H1 (cell line): ENCODE results near the gene MPZL3. TPM values are rescaled to one million over a fixed set of nuclear protein-coding genes. Genes with fewer than 3 reads are reported as not detected.

ENCODE experiments used
- CTCF ChIA-PET: fragments of 300-600 bp; sonication (Branson Sonifier 250); formaldehyde crosslinking; loops from one replicate; lab custom pipeline; 2021; ENCODE audit not compliant: partially characterized antibody; lab: Charles Lee
- POLR2A ChIA-PET: fragments of 300-600 bp; sonication (Branson Sonifier 250); formaldehyde crosslinking; loops from one replicate; lab custom pipeline; 2021; ENCODE audit warnings: inconsistent platforms; ENCODE audit not compliant: partially characterized antibody; lab: Charles Lee
- DNase-seq, 2 experiments: peaks; one replicate each; pipeline versions ENCODE4 v3.0.0 to v3.0.0-alpha.2; 2010 to 2022; ENCODE audit warnings: low spot score in 2 of 2, low read depth in 1 of 2, mixed read lengths in 1 of 2
- FAIRE-seq: peaks from 2 replicates; lab custom pipeline; 2011; peaks lifted over from hg19 to GRCh38; lab: Jason Lieb, UNC
- H2AFZ ChIP-seq: 2 replicates; pipeline ENCODE4 v1.8.1; 2012; ENCODE audit warnings: low read length, inconsistent platforms
- H2AK5ac ChIP-seq: 2 replicates; pipeline ENCODE4 v1.6.1; 2013; ENCODE audit warnings: low read depth, low read length
- H2BK120ac ChIP-seq: replicated peaks from 2 replicates; pipeline ENCODE3; 2013; ENCODE audit warnings: low read depth, low read length, inconsistent platforms
- H2BK12ac ChIP-seq: 2 replicates; pipeline ENCODE4 v1.6.1; 2013; ENCODE audit warnings: low read depth, low read length
- H2BK15ac ChIP-seq: 2 replicates; pipeline ENCODE4 v1.6.1; 2013; ENCODE audit warnings: low read length
- H2BK20ac ChIP-seq: 2 replicates; pipeline ENCODE4 v1.6.1; 2013; ENCODE audit warnings: low read length
- H2BK5ac ChIP-seq: 2 replicates; pipeline ENCODE4 v1.6.1; 2013; ENCODE audit warnings: low read depth, low read length
- H3K14ac ChIP-seq: 2 replicates; pipeline ENCODE4 v1.6.1; 2013; ENCODE audit warnings: inconsistent platforms; ENCODE audit not compliant: insufficient read length
- H3K18ac ChIP-seq: 2 replicates; pipeline ENCODE4 v1.6.1; 2013; ENCODE audit warnings: low read length; ENCODE audit errors: extremely low read depth
- H3K23ac ChIP-seq: 2 replicates; pipeline ENCODE4 v1.6.1; 2013; ENCODE audit warnings: inconsistent platforms; ENCODE audit not compliant: insufficient read length
- H3K23me2 ChIP-seq: 2 replicates; pipeline ENCODE4 v1.6.1; 2013; ENCODE audit warnings: low read depth, low read length
- H3K27ac ChIP-seq: 2 replicates; pipeline ENCODE4 v1.6.1; 2011; ENCODE audit warnings: low read depth, low read length, inconsistent platforms
- H3K27me3 ChIP-seq, 4 experiments: replicated peaks in 1 of 4; 1 replicate in 1 of 4; 2 replicates in 3 of 4; pipeline versions ENCODE4 v1.6.1 to v1.8.1; 2011 to 2013; ENCODE audit warnings: low read length in 3 of 4, mild to moderate bottlenecking in 3 of 4, inconsistent platforms in 2 of 4, mixed read lengths in 2 of 4, moderate library complexity in 1 of 4; ENCODE audit not compliant: control insufficient read depth in 3 of 4, insufficient read depth in 3 of 4; ENCODE audit errors: extremely low read depth in 1 of 4
- H3K36me3 ChIP-seq, 4 experiments: 2 replicates each; pipeline versions ENCODE4 v1.6.1 to v1.8.1; 2011 to 2013; ENCODE audit warnings: mild to moderate bottlenecking in 4 of 4, low read length in 3 of 4, moderate library complexity in 2 of 4, control low read depth in 1 of 4, inconsistent platforms in 1 of 4; ENCODE audit not compliant: insufficient read depth in 4 of 4, control insufficient read depth in 2 of 4
- H3K4ac ChIP-seq: replicated peaks from 2 replicates; pipeline ENCODE3; 2013; ENCODE audit warnings: low read length, low read depth, mixed read lengths, inconsistent platforms; ENCODE audit not compliant: insufficient read length
- H3K4me1 ChIP-seq, 4 experiments: replicated peaks in 1 of 4; 1 replicate in 1 of 4; 2 replicates in 3 of 4; pipeline versions ENCODE4 v1.6.1 to v1.8.1; 2011 to 2013; ENCODE audit warnings: low read length in 3 of 4, inconsistent platforms in 2 of 4, mixed read lengths in 1 of 4; ENCODE audit not compliant: insufficient read depth in 4 of 4, control insufficient read depth in 3 of 4
- H3K4me2 ChIP-seq, 2 experiments: 2 replicates each; pipeline versions ENCODE4 v1.6.1 to v1.8.1; 2011 to 2013; ENCODE audit warnings: low read depth in 2 of 2, low read length in 2 of 2, control low read depth in 1 of 2, inconsistent platforms in 1 of 2, mild to moderate bottlenecking in 1 of 2; ENCODE audit not compliant: insufficient read depth in 1 of 2
- H3K4me3 ChIP-seq, 4 experiments: fragments of 200-600, 300-600 bp in 1 of 4; sonication (generic), shearing (Covaris generic), sonication (Bioruptor Twin) in 1 of 4; 2 replicates each; pipeline versions ENCODE4 v1.5.1 to v1.8.1; 2011 to 2016; ENCODE audit warnings: low read length in 4 of 4, low read depth in 3 of 4, control low read depth in 2 of 4, inconsistent platforms in 2 of 4, mild to moderate bottlenecking in 2 of 4, mixed read lengths in 1 of 4, moderate library complexity in 1 of 4; ENCODE audit not compliant: insufficient read depth in 2 of 4; ENCODE audit errors: extremely low read depth in 1 of 4
- H3K56ac ChIP-seq: replicated peaks from 2 replicates; pipeline ENCODE3; 2013; ENCODE audit warnings: low read depth, mild to moderate bottlenecking, mixed read lengths, low read length, inconsistent platforms; ENCODE audit not compliant: insufficient read length
- H3K79me1 ChIP-seq: 2 replicates; pipeline ENCODE4 v1.6.1; 2013; ENCODE audit warnings: low read depth, low read length, control low read depth
- H3K79me2 ChIP-seq, 2 experiments: 2 replicates each; pipeline versions ENCODE4 v1.6.1 to v1.8.1; 2012 to 2013; ENCODE audit warnings: low read length in 2 of 2, mild to moderate bottlenecking in 2 of 2, inconsistent platforms in 1 of 2; ENCODE audit not compliant: insufficient read depth in 2 of 2, control insufficient read depth in 1 of 2
- H3K9ac ChIP-seq, 4 experiments: replicated peaks in 1 of 4; 1 replicate in 1 of 4; 2 replicates in 3 of 4; pipeline versions ENCODE4 v1.6.1 to v1.8.1; 2011 to 2013; ENCODE audit warnings: low read depth in 3 of 4, low read length in 3 of 4, control low read depth in 2 of 4, mild to moderate bottlenecking in 2 of 4, moderate library complexity in 2 of 4, inconsistent platforms in 1 of 4; ENCODE audit errors: extremely low read depth in 1 of 4
- H3K9me3 ChIP-seq, 2 experiments: 2 replicates each; pipeline versions ENCODE4 v1.6.1 to v1.8.1; 2012 to 2013; ENCODE audit warnings: mild to moderate bottlenecking in 2 of 2, moderate library complexity in 2 of 2, control low read depth in 1 of 2, inconsistent platforms in 1 of 2, low read depth in 1 of 2, low read length in 1 of 2, mixed read lengths in 1 of 2; ENCODE audit not compliant: insufficient read depth in 2 of 2
- H4K20me1 ChIP-seq, 2 experiments: replicated peaks in 1 of 2; 2 replicates each; pipeline versions ENCODE3 to v1.8.1; 2011 to 2013; ENCODE audit warnings: inconsistent platforms in 2 of 2, low read length in 2 of 2, mild to moderate bottlenecking in 1 of 2; ENCODE audit not compliant: insufficient read depth in 2 of 2, control insufficient read depth in 1 of 2
- H4K5ac ChIP-seq: 2 replicates; pipeline ENCODE4 v1.6.1; 2013; ENCODE audit warnings: low read length, low read depth, mixed read lengths, inconsistent platforms; ENCODE audit not compliant: insufficient read length
- H4K8ac ChIP-seq: 2 replicates; pipeline ENCODE4 v1.8.0; 2013; ENCODE audit warnings: mild to moderate bottlenecking, moderate library complexity, low read length, inconsistent platforms; ENCODE audit not compliant: insufficient read depth; ENCODE audit errors: extremely low read depth
- H4K91ac ChIP-seq: replicated peaks from 2 replicates; pipeline ENCODE3; 2013; ENCODE audit warnings: low read length, mixed read lengths, inconsistent platforms; ENCODE audit not compliant: insufficient read length
- BACH1 ChIP-seq: IDR thresholded peaks from 2 replicates; pipeline ENCODE4 v1.6.1; 2012; ENCODE audit warnings: low read length, improper control_type of control experiment
- BCL11A ChIP-seq, 2 experiments: IDR thresholded peaks; one replicate each; pipeline ENCODE4 v1.6.1; 2011; ENCODE audit warnings: low read depth in 2 of 2, low read length in 2 of 2, mild to moderate bottlenecking in 2 of 2
- EGR1 ChIP-seq: IDR thresholded peaks from 2 replicates; pipeline ENCODE4 v1.6.1; 2011; ENCODE audit warnings: low read depth, low read length, borderline replicate concordance
- JUND ChIP-seq: IDR thresholded peaks from 2 replicates; pipeline ENCODE4 v1.6.1; 2011; ENCODE audit warnings: mild to moderate bottlenecking, improper control_type of control experiment, low read length
- NRF1 ChIP-seq: IDR thresholded peaks from 2 replicates; pipeline ENCODE4 v1.6.1; 2011; ENCODE audit warnings: mild to moderate bottlenecking, low read depth, low read length, improper control_type of control experiment
- POU5F1 ChIP-seq: IDR thresholded peaks from 2 replicates; pipeline ENCODE4 v1.6.1; 2011; ENCODE audit warnings: low read depth, mild to moderate bottlenecking, low read length, moderate library complexity
- SIRT6 ChIP-seq: IDR thresholded peaks from one replicate; pipeline ENCODE4 v1.7.1; 2012; ENCODE audit warnings: low read length, inconsistent platforms
- TAF7 ChIP-seq: optimal IDR thresholded peaks from 2 replicates; pipeline ENCODE3; 2011; ENCODE audit warnings: low read depth, mild to moderate bottlenecking, inconsistent platforms, low read length, moderate library complexity, borderline replicate concordance
- ZNF274 ChIP-seq: IDR thresholded peaks from 2 replicates; pipeline ENCODE4 v1.7.0; 2012; ENCODE audit warnings: low read length, borderline replicate concordance; ENCODE audit errors: extremely low read depth
- WGBS, 2 experiments: shearing (Covaris generic) in 1 of 2; methylation state at CpG; one replicate each; pipeline versions ENCODE4 v1.1.6 to v1.1.7; 2013 to 2015; ENCODE audit warnings: low lambda C conversion rate in 2 of 2, mixed read lengths in 2 of 2, inconsistent platforms in 1 of 2, low coverage in 1 of 2, missing lambda C conversion rate in 1 of 2; ENCODE audit not compliant: insufficient replicate concordance in 2 of 2, insufficient coverage in 1 of 2, insufficient read length in 1 of 2; ENCODE audit errors: extremely low coverage in 1 of 2, missing lambda C conversion rate in 1 of 2; 5-methylcytosine and 5-hydroxymethylcytosine counted together
- polyA plus RNA-seq, 7 experiments: library from polyadenylated mRNA; depleted of rRNA in 3 of 7; stranded (reverse) in 5 of 7; unstranded in 2 of 7; fragments of >200 nt in 5 of 7; fragments of 200-250 nt in 2 of 7; gene quantifications; 1 replicate in 5 of 7; 2 replicates in 1 of 7; 4 replicates in 1 of 7; pipeline versions ENCODE4 v1.2.1 to v1.2.3, GENCODE V29; 2011 to 2013; ENCODE audit warnings: missing spikeins in 2 of 7, mixed read lengths in 2 of 7
- total RNA-seq: library from RNA; stranded (reverse); fragmentation: NEBNext Ultra II Directional; extraction: Animal tissue kit (Norgen Biotek cat#: 25700); gene quantifications from 2 replicates; pipeline ENCODE4 v1.2.1, GENCODE V29; 2021
- TF ChIP-seq, protein P1 (sequence below): IDR thresholded peaks from 2 replicates; pipeline ENCODE4 v1.6.1; 2011; ENCODE audit warnings: low read depth, mild to moderate bottlenecking, low read length; ENCODE audit not compliant: insufficient read depth

MPZL3 gene
- total and polyA plus RNA-seq, 2 of the 8 experiments (the other 6 are each of a cell fraction or from before 2014, with no cell fraction given): 1.1 to 3.9 TPM

DNA sequence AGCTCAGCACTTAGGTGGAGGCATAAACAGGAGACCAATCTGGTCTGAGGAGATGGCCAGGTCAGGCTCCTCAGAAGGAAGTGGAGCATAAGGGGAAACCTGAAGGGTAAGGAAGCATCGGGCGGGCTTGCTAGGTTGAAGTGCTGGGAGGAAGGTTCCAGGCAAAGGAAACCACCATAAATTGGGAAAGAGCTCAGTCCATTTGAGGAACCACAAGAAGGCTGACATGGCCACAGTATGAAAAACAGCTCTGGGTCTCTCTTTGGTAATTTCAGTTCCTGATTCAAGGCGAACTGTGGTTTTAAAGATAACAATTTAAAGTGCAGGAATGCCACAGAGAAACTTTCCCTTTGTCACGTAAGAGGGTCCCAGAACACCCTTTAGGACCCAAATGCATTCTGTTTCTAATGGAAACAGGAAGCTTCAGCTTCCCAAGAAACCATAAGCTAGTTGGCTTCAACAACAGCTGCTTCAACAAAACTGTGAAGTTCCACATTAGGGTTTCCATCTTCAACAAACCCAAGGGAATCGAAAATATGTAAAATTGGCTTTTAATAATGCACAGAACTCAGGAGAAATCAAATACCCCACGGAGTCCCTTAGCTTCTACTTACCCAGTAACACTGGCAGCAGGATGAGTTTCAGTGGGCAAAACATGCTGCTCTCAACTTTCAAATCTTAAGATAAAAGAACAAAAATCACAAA lies 37.8 kb downstream of the MPZL3 start:
- no peak overlapping the region for H4K8ac ChIP-seq
- POLR2A ChIA-PET: interaction anchor here (1.1 to 1.6 kb wide), 2 partner anchors 9 to 50 kb away, joined by 3 read pairs; partner anchors contain the start of gene MPZL2
- no peak for FAIRE-seq

More for the DNA sequence above, 37.8 kb downstream of the MPZL3 start:
- Histone ChIP-seq H2AFZ (0 out of 2 replicates have a peak overlapping the region, but pooled peaks have one; percentile 31), H3K14ac (no peak overlapping the region), H3K79me2 (no peaks in the 10 kb centered on the region), H4K20me1 (no peaks in the 10 kb centered on the region), H2BK20ac (no peak overlapping the region), H3K27ac (no peak overlapping the region), H2BK12ac (peak overlapping the region; percentile 84), H4K5ac (no peak overlapping the region), H3K9me3 (no peaks in the 10 kb centered on the region), H3K4me3 (no peak overlapping the region), H2BK120ac (no peak overlapping the region), H2AK5ac (no peak overlapping the region), H2BK15ac (peak overlapping the region; percentile 23; the same call in 1 of the 2 replicates), H3K4me1 (peaks cover 6 to 21% (median 20%) of the 10 kb centered on the region in 4 experiments; a peak in 6 of 7 replicates), H3K23ac (no peak overlapping the region), H3K79me1 (no peaks in the 10 kb centered on the region), H4K91ac (peak overlapping the region; percentile 29), H3K36me3 (no peaks in the 10 kb centered on the region), H3K27me3 (no peaks in the 10 kb centered on the region), H3K18ac (0 out of 2 replicates have a peak overlapping the region, but pooled peaks have one; percentile 19), H3K56ac (no peak overlapping the region), H3K4ac (peak overlapping the region; percentile 28), H2BK5ac (0 out of 2 replicates have a peak overlapping the region, but pooled peaks have one; percentile 8), H3K23me2 (no peaks in the 10 kb centered on the region), H3K9ac (no peak overlapping the region), H3K4me2 (no peak overlapping the region)
- DNase-seq: no peak
- TF ChIP-seq SIRT6: no peak
- no peak for TF ChIP-seq BACH1
- no peak for TF ChIP-seq ZNF274
- no peak for TF ChIP-seq JUND
- no peak for TF ChIP-seq EGR1
- TF ChIP-seq TAF7: no peak
- no peak for TF ChIP-seq NRF1
- TF ChIP-seq POU5F1: no peak
- TF ChIP-seq, protein P1, sequence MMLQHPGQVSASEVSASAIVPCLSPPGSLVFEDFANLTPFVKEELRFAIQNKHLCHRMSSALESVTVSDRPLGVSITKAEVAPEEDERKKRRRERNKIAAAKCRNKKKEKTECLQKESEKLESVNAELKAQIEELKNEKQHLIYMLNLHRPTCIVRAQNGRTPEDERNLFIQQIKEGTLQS: no peak
- TF ChIP-seq BCL11A (IDR thresholded peaks at IDR 0.05; ENCODE audit: low read depth in 2 of 2, low read length in 2 of 2): no peak
- CTCF ChIA-PET: interaction anchor here (0.7 to 2.6 kb wide), 10 partner anchors 11 to 275 kb away, joined by 3 to 8 read pairs (median 3); partner anchors contain the start of gene JAML
- 81% methylated on average over 6 of the region's 6 CpGs; no CpG with 5 or more reads in 1 of the 2 experiments for WGBS, 2 experiments
